HG03039 (cell line): Measurements from ENCODE around the gene NID1.

ENCODE experiments used
- ATAC-seq: cut with Tn5 transposase; IDR thresholded peaks from one replicate; pipeline ENCODE4 v1.9.1; 2021; ENCODE audit warnings: mild to moderate bottlenecking, moderate library complexity; ENCODE audit not compliant: unreplicated experiment

The NID1 gene

DNA sequence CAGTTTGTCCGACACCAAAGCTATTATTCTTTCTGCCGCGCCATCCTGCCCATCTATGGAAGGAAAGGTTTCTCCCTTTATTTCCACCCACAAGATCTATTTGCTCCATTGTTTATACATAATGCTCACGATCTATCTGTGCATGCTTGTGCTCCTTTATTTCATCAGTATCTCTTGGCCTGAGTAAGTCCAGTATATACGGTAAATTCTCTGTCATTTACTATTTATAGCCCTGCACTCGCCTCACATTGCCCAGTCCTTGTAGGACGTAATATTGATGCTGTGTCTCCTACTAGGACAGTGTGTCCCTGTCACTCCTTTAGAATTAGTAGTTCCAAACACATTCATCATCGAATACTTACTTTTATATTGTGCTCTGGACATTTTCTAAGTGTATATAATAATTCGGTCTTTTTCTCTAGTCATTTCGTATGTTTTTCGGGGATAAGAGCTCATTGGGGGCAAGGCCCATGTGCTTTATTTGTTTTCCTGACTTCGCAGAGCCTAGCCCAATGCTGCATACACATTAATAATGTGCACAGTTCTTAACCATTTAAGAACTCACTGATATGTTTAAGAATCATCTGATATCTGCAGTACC lies 3.1 kb upstream of the NID1 start:
- no peak for ATAC-seq

- ATAC-seq = peak; percentile 82
Measured at GRCh38 chr1:236066828-236067386, 2.0 kb upstream of the NID1 start.

DNA sequence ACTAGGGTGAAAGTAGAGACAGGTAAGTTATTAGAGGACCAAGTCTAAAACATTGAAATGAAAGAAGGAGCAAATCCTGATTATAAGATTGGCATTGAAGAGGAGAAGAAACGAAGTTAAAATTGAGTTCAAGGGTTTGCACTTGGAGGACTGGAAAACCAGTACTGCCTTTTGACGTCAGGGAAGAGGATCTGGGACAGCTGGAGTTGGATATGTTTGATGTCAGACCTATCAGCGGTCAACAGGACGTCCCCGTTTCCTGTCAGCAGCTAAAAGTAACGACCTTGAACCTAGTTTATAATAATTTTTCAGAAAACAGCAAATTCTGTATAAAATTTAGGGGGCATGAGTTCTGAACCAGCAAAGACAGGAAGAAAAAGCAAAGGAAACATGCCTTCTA lies 1.2 kb upstream of the NID1 start:
- no peak for ATAC-seq

GRCh38 chr1:236065509-236066005 lies 667 bp upstream of the NID1 start:
- ATAC-seq = no peak

DNA sequence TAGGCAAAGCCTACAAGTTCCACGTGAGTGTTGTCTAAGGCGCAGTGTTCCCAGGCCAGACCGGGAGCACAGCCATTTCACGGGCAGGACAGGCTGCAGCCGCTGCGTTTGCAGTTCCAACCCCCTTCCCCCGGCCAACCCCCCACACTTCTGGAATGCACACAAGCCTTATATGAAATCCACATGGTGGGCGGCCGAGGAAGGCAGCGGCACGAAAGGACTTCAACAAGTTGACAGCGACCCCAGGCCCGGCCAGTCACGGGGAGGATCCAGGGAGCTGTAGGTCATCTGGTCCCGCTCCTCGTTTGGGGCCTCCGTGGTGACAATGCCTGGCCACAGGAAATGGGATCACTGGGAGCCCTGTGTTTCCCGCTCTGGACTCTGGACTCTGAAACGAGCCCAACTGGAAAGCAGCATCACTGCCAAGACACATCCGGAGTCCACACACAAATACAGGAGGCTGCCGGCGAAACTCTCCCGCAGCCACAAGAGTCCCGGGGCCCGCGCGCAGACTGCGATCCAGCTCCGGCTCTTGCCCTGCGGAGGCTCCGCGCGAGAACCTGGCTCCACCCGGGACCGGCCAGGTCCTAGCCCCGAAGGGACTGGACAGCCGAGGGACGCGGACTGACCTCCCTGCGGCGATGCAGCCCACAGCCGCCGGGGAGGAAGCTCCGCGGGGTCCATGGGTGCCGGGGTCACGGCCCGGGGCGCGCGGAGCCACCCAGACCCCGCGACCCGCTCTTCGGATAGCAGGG lies 794 bp downstream of the NID1 start:
- ATAC-seq = no peak

GRCh38 chr1:236063551-236063918 lies 1.4 kb downstream of the NID1 start:
- ATAC-seq = no peak

DNA sequence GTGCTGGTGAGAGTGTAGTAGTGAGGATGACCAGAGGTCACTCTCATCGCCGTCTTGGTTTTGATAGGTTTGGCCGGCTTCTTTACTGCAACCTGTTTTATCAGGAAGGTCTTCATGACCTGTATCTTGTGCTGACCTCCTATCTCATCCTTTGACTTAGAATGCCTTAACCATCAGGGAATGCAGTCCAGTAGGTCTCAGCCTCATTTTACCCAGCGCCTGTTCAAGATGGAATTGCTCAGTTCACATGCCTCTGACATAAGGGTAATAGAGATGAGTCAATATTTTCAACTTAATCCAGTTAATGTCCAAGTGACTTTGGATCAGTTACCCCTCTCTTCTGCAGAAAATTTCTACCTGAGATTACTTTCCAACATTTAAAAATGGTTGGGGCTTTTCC lies 4.6 kb downstream of the NID1 start:
- ATAC-seq = no peak

DNA sequence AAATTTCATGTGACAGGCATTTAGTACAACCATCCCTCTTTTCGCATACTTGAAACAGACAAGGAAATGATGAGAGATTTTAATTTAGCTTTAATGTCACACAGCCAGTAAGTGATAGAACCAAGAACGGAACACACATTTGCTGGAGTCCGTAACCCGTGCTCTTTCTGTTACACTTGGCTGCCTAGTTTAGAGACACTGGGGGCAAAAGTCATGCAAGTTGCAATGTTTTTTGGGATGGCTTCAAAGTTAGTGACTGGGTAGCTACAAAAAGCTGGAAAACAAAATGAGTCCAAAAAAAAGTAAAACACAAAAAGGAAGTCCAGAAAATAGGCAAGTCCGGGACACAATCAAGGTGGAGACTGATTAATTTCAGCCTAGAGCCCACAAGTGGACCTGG lies 5.9 kb downstream of the NID1 start:
- ATAC-seq = no peak

- peak; percentile 73 for ATAC-seq
Measured at GRCh38 chr1:236058141-236058934, 6.6 kb downstream of the NID1 start.

- no peak for ATAC-seq
Measured at GRCh38 chr1:236057546-236057945, 7.3 kb downstream of the NID1 start.

DNA sequence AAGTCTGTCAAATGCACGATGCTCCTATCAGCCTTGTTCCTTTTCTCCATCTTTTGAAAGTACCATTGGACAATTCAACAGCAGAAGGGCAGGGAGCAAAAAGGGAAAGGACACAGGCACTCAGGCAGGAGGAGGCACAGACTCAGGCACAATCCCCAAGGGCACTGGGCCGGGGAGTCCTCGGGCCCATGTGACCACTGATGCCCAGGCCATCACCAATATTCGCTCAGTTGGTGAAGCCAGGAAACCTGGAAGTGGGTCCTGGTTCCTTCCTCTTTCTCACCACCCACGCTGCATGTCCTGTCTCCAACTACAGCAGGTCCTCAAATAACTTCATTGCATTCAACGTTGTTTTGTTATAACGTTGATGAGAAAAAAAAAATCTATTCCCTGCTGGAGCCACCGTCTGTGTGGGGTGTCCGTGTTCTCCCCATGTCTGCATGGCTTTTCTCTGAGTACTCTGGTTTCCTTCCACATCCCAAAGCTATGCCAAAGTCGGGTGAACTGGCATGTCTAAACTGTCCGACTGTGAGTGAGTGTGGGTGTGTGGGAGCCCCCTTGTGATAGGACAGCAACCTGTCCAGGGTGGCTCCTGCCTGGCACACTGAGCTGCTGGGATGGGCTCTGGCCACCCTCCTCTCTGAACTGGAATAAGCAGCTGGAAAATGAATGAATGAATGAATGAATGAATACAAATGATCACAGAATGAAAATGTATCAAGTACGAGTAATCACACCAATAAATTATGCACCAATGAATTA lies 12.5 kb downstream of the NID1 start:
- ATAC-seq = no peak

DNA sequence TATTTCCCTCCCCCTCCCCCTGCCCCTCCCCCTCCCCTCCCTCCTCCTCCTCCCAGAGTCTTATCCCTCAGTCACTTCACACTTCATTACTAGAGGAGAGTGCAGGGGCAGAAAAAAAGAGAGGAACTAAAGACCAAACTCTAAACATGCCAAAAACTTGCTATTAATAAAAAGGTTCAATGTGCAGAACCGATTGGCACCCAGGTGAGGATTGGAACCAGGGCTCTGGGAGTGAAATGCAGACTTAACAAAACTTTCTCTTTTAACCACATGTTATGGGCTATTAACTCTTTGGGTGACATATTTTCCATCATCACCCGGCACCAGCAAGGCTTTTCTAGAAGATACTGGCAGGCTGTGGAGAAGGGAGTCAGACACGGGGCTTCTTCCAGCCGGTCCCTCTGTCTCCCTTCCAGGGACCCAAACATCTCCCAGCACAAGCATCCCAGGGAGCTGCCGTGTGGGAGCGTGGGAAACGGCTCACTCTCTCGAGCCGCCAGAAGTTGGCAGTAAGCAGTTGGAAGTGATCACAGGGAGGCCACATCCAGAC lies 13.6 kb downstream of the NID1 start:
- ATAC-seq = no peak

GRCh38 chr1:236045771-236046170 lies 19.1 kb downstream of the NID1 start:
- no peak for ATAC-seq

DNA sequence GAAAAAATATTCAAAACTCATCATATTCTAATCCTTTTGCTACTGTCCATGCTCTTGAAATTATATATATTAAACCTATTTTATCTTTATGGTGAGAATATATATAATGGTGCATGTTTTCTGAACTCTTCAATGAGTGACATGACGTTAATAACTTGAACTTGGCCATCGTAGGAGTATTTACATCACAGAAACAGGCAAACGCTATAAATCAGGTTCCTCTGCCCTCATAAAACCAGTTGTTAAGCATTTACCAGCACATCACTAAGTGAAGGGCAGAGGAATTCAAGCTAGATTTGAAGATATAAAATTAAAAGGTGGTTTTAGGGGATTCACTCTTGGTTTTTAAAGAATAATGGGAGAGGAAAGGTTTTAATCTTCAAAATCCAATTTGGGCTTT lies 20.5 kb downstream of the NID1 start:
- ATAC-seq = no peak

GRCh38 chr1:236041631-236042618 lies 23.0 kb downstream of the NID1 start:
- ATAC-seq = no peak

DNA sequence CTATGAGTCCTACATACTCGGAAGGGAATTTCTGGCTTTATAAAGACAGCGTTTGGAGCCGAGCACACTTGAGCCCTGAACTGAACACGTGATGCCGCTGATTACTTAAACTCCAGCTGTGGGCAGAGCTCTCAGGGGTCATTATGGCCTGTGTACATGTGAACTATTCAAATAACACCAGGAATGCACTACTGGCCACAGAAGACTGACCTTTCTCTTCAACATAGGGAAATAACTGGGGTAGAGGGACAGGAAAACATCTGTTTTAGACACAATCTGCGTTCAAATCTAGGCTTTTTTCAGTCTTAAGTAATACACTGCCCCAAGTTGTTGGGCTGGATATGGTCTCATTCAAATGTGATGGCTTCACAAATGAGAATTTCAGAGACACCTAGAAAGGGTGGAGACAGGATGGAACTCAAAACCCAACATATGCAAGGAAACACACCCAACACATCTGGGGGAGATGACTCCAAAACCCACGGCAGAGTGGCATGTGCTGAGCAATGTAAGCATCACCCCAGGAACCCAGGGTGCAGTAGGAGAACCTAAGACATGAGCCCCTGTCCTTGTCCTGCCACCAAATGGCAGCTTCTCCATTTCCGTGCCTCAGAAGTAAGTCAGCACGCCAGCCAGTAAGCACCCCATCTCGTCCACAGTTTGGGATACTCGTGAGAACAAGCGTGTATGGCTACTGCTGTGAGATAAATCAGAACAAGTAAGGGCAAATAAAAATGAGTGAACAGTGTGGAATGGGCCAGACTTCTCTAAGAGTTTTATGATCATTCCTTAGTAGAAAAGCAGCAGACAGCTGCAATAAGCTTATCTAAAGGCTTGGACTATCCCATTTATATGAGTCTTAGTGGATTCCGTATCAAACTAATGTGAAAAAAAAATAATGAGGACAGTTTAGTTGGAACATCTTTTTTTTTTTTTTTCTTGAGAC lies 24.9 kb downstream of the NID1 start:
- no peak for ATAC-seq

- ATAC-seq = no peak
Measured at GRCh38 chr1:236038034-236038433, 26.9 kb downstream of the NID1 start.

GRCh38 chr1:236035681-236036101 lies 29.2 kb downstream of the NID1 start:
- ATAC-seq = no peak
